Glomerular endothelial cell (primary cell): ENCODE results near the gene PRR12. TPM values are rescaled to one million over a fixed set of nuclear protein-coding genes. Genes with fewer than 3 reads are reported as not detected.

ENCODE experiments used
- DNase-seq: peaks from one replicate; pipeline ENCODE4 v3.0.0-alpha.2; 2011; ENCODE audit warnings: low read depth, low spot score; ENCODE audit errors: extremely low read depth
- total RNA-seq: library from RNA; depleted of rRNA; stranded (reverse); fragments of >200 nt; gene quantifications from 2 replicates; pipeline ENCODE4 v1.2.3, GENCODE V29; 2015

Gene PRR12
- total RNA-seq, 1 donor from 2014 or later, result 26.1 TPM

DNA sequence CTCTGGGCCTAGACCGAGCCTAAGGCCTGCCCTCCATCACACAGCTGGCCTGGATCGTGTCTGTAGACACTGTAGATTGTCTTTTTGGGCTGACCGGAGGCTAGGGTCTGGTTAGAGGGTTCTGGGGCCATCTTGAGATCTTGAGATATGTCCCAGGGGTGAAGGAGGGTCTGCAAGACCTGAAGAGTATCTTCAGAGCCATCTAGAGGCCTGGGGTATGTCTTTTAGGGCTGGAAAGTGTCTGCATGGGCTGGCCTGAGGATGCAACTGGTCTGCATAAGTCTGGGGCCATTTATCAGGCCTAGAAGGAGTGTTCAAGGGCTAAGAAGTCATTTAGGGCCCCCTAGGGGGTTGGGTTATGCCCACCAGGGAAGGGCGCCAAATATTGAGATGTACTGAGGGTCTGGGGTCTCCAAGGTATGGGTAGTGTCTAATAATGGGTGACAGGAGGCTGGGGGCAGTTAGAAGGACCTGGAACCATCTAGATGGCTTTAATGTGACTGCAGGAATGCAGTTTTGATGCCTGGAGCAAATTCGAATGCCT lies 51.6 kb downstream of the PRR12 start:
- DNase-seq, result no peak

DNA sequence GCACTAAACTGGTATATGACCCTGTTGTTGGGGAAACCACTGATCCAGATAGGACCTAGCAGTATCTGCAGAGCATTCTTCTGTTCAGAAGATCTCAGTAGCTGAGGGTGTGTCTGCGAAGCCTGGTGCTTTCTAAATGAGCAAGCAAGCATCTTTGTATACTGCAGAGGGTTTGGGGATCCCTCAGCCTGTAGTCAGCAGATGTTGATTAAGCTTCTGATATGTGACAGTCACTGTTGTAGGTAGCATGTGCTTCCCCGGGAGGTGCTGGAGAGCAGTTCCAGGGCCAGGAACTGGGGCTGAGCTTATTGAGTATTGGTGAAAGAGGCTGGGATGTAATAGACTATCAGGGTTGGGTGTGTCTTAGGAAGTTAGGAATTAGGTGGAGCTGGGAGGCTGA lies 52.5 kb downstream of the PRR12 start:
- no peak for DNase-seq

DNA sequence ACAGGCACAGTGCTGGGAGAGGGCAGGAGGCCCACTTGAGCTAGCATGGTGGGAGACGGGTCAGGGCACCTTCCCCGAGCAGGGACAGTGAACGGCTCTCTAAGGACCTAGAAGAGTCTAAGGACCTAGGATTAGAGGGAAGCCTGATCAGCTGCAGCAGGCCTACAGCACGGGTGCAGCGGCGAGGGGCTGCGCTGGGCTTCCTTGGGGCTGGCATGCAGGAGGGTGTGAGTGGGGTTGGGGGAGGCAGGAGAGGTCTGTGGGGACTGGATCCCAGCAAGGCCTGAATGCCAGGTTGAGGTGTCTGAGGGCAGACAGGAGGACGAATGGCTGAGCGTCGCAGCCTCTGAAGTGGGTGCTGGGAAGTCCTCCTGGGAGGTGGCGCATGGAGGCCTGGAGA lies 54.6 kb downstream of the PRR12 start:
- DNase-seq, result no peak

DNA sequence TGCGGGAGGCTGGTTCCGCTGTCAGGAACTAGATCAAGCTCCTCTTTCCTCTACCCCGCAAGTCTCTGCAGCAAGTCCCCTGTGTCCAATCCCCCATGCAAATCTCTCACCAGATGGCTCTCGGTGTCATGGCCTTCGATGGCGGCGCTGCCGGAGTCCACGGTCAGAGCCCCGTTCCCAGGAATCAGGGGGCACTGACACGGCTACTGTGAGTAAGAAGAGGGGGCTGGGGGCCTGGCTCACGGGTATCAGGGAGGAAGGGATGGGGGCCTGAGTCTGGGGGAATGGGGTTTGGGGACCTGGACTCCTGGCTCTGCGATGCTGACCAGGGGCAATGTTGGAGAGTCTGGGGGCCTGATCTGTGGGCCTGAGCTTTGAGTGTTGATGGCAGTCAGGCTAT lies 55.0 kb downstream of the PRR12 start:
- no peak for DNase-seq

DNA sequence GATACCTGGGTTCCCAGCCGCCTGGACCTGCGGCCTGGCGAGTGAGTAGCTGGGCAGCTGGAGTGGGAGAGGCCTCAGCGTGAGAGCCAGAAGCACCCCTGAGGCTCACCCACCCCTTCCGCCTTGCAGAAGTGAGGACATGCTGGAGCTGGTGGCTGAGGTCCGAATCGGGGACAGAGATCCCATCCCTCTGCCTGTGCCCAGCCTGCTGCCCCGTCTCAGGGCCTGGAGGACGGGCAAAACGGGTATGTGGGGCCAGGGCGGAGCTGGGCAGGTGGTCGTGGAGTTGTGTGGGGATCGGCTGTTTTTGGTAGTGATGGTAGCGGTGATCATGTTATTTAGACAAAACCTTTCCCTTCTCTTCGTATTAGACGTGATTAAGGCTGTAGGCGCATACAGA lies 55.6 kb downstream of the PRR12 start:
- no peak for DNase-seq

DNA sequence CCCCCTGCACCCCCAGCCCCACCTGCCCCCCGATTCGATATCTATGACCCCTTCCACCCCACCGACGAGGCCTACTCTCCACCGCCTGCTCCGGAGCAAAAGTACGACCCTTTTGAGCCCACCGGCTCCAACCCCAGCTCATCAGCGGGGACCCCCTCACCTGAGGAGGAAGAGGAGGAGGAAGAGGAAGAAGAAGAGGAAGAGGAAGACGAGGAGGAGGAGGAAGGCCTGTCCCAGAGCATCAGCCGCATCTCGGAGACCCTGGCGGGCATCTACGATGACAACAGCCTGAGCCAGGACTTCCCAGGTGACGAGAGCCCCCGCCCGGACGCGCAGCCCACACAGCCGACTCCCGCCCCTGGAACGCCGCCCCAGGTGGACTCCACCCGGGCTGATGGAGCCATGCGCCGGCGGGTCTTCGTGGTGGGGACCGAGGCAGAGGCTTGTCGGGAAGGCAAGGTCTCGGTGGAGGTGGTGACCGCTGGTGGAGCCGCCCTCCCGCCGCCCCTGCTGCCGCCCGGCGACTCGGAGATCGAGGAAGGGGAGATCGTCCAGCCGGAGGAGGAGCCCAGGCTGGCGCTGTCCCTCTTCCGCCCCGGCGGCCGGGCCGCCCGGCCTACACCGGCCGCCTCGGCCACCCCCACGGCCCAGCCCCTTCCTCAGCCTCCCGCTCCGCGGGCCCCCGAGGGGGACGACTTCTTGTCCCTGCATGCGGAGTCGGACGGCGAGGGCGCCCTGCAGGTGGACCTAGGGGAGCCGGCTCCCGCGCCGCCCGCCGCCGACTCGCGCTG lies 60.2 kb downstream of the PRR12 start:
- DNase-seq, result no peak

DNA sequence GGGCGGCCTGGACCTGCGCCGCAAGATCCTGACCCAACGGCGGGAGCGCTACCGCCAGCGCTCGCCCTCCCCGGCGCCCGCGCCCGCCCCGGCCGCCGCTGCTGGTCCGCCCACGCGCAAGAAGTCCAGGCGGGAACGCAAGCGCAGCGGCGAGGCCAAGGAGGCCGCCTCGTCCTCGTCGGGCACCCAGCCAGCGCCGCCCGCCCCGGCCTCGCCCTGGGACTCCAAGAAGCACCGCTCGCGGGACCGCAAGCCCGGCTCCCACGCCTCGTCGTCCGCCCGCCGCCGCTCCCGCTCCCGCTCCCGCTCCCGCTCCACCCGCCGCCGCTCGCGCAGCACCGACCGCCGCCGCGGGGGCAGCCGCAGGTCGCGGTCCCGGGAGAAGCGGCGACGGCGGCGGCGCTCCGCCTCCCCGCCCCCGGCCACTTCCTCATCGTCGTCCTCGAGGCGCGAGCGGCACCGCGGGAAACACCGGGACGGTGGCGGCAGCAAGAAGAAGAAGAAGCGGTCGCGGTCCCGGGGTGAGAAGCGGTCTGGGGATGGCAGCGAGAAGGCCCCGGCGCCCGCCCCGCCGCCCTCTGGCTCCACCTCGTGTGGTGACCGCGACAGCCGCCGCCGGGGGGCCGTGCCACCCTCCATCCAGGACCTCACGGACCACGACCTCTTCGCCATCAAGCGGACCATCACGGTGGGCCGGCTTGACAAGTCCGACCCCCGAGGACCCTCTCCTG lies 61.0 kb downstream of the PRR12 start:
- no peak for DNase-seq

DNA sequence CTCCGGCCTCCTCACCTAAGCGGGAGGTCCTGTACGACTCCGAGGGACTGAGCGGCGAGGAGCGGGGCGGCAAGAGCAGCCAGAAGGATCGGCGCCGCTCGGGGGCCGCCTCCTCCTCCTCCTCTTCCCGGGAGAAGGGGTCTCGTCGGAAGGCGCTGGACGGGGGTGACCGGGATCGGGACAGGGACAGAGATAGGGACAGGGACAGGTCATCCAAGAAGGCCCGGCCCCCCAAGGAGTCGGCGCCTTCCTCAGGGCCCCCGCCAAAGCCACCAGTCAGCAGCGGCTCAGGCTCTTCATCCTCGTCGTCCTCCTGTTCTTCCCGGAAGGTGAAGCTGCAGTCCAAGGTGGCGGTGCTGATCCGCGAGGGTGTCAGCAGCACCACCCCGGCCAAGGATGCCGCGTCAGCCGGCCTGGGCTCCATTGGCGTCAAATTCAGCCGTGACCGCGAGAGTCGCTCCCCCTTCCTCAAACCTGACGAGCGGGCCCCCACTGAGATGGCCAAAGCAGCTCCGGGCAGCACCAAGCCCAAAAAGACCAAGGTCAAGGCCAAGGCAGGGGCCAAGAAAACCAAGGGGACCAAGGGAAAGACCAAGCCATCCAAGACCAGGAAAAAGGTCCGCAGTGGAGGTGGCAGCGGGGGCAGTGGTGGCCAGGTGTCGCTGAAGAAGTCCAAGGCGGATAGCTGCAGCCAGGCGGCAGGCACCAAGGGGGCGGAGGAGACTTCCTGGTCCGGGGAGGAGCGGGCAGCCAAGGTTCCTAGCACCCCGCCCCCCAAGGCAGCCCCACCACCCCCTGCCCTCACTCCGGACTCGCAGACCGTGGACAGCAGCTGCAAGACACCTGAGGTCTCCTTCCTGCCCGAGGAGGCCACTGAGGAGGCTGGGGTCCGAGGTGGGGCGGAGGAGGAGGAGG lies 61.8 kb downstream of the PRR12 start:
- no peak for DNase-seq

DNA sequence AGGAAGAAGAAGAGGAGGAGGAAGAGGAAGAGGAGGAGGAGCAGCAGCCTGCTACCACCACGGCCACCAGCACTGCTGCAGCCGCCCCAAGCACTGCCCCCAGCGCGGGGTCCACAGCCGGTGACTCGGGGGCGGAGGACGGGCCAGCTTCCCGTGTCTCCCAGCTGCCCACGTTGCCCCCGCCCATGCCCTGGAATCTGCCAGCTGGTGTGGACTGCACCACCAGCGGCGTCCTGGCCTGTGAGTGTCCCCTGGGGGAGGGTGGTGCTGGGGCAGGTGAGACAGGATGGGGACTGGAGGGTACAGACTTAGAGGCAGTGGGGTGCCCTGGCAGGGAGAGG lies 62.5 kb downstream of the PRR12 start:
- no peak for DNase-seq

DNA sequence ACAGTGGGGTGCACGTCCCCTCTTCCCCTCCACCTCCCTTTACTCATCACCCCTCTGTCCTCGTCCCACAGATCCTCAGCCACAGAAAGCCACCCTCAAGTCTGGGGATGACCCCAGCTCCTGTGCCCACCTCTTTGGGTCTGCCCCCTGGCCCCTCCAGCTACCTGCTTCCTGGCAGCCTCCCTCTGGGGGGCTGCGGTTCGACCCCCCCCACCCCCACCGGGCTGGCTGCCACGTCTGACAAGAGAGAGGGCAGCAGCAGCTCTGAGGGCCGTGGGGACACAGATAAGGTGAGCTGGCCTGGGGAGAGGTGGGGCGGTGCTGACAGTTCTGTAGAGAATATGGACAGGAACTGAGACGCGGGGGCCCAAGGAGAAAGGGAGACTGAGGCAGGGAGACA lies 63.6 kb downstream of the PRR12 start:
- DNase-seq, result no peak

DNA sequence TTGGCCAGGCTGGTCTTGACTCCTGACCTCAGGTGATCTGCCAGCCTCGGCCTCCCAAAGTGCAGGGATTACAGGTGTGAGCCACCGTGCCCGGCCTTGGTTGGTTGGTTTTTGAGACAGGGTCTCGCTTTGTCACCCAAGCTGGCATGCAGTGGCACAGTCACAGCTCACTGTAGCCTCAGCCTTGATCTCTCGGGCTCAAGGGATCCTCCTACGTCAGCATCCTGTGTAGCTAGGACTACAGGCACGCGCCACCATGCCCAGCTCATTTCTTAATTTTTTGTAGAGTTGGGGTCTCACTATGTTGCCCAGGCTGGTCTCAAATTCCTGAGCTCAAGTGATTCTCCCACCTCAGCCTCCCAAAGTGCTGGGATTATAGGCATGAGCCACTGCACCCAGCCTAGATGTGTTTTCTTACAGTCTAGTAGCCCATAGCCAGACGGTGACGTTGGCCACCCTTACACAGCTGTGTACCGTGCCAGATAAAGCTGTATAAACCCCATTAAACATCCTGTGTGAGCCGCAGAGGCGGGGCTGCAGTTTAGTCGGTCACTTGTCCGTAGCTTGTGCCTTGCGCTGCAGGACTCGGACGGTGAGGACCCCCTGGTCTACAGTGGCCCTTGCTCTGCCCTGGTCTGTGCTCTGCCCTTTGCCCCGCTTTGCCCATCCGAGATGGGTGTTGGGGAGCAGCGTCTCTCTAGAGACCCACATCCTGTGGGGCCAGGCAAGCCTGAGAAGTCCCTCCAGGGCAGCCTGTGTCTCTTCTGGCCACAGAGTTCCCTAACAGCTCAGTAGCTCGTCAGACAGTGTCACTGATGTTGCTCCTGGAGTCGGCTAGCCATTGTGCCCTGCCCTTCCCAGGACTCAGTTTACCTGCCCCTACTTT lies 64.8 kb downstream of the PRR12 start:
- DNase-seq, result no peak

DNA sequence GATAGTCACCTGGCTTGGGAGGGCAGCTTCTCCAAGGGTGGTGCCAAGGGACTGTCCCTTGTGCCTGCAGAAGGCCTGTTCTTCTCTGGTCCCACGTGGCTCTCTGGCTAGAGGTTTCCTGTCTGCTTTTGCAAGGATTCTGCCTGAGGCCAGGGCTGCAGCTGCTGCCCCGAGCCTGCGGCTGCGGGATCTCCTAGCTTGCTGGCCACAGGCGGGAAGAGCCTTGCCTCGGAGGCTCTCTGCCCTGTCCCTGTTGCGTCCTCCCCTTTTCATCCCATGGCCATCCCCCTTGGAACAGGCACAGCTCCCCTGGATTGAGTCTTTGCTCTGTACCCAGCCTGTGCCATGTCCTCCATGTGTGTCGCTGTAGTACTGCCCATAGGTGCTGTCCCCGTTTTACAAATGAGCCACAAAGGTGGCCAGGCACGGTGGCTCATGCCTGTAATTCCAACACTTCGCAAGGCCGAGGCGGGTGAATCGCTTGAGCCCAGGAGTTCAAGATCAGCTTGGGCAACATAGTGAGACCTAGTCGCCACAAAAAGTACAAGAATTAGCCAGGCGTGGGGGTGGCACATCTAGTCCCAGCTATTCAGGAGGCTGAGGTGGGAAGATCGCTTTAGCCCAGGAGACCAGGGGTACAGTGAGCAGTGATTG lies 65.6 kb downstream of the PRR12 start:
- no peak for DNase-seq

DNA sequence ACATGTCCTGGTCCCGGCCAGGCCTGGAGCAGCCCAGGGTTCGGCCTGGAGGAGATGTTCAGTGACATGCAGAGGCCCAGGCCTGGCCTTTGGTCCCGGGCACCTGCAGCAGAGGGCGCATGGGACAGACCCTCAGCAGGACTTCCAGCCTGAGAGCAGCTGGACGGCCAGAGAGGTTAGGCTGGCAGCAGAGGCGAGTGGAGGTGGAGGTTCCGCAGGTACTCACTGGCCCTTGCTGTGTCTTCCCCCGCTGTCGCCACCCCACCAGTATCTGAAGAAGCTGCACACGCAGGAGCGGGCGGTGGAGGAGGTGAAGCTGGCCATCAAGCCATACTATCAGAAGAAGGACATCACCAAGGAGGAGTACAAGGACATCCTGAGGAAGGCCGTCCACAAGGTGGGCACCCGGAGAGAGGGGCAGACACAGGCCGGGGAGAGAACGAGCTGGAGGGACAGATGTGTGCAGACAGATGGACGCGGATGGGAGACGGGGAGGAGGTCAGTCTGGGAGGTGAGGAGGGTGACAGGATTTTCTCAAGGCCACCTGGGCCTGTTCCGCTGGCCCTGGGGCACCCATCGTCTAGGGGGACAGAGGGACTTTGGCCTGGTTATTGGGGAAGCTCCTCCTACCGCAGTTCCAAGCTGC lies 66.6 kb downstream of the PRR12 start:
- DNase-seq, result no peak

DNA sequence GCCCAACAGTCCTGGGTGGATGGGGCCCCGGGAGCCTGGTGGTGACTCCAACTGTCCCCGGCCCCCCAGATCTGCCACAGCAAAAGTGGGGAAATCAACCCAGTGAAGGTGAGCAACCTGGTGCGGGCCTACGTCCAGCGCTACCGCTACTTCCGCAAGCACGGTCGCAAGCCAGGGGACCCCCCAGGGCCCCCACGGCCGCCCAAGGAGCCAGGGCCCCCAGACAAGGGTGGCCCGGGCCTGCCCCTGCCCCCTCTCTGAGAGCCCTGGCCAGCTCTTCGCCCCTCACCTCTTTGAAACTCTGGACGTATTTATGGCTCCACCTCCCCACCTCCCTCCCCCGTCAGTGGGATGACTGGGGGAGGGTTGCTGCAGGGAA lies 67.1 kb downstream of the PRR12 start:
- DNase-seq, result no peak

DNA sequence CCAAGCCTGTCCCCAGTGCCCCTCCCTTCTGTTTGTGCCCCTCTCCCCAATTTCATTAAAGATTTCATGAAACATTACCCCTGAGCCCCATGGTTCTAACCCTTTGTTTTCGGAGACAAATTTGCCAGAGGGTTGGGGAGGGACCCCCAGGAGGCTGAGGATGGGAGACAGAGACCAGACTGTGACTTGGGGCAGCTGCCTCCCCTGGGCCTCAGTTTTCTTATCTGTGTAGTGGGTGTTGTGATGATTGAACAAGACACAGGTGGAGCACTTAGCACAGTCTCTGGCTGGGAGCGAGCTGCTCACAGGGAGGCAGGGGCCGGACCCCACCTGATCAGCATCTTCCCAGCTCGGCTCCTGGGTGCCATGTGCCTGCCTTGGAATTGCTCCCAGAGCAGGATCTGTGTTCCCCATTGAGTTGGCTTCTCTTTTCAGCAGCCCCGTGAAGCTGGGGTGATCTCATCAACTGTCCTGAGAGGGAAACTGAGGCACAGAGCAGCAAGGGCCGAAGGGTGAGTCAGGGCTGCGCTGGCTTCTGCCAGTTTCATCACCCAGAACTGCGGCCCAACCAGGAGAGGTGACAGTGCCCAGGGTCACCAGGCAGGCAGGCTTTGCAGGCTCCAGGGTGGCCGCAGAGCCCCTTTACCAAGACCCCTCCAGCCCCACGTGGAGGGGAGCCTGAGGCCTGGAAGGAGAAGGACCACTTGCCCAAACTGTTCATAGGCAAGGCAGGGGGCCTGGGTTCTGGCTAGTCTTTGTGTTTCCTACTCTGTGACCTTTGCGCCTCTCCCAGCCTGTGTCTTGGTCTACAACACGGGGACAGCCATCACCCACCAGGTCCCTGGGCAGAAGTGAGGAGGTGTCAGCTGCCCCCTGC lies 67.8 kb downstream of the PRR12 start:
- DNase-seq, result no peak

DNA sequence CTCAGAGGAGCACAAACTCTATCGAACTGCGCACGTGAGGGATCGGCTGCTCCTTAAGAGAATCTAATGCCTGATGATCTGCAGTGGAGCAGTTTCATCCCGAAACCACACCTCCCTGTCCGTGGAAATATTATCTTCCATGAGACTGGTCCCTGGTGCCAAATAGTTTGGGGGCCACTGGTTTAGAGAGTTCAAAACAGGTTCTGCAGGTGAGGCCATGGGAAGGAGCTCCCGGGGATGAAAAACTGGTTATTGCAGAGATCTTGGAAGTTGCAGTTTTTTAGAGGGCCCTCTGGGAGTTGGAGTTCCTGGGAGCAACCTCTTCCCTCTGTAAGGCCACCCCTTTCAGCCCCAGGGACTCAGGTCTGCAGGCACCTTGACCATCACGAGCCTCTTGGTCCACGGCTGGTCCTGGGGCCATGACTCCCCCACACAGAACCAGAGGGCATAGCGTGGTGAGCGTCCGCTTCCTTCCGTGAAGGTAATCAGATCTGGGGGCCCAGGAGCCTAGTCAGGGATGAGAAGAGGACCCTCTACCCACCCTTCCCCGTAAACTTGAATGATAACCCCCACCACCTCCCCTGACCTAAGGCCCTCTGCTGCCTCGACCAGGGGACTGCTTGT lies 69.5 kb downstream of the PRR12 start:
- DNase-seq, result no peak

DNA sequence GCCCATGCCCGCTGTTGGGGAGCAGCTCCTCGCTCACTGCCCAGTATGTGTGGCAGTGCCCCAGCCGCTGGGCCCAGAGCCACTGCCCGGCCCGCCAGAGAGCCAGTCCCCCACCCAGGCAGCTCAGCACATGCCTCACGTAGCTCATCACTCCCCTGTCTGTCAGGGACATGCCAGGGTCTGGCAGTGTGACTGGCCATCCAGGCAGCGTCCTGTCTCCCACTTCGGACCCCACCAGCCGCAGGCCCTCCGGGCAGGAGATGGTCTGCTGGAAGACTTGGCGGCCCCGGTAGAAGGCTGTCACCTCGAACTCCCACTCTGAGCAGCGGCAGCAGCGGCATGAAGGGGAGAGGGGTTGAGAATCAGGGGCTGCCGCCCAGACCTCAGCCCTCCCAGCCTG lies 71.0 kb downstream of the PRR12 start:
- no peak for DNase-seq

DNA sequence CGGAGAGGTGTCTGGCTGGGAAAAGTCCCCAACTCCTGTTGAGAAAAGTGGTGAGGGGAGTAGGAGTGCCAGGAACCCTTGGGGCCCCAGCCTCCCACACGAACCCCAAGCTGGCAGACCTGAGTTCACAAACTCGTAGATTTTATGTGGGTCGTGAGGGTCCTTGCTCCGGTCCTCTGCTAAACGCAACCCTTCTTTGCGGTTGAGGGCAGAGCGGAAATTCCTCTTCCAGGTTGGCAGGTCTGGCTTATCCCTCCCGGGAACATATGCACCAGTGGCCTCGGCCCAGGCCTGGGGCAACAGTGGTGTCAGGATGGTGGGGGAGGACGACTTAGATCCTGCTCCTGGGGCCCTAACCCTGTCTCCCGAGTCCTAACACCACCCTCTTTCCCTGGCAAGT lies 72.2 kb downstream of the PRR12 start:
- DNase-seq, result no peak
